Measurements from ENCODE around the gene R3HDM2. TPM values are rescaled to one million over a fixed set of nuclear protein-coding genes. Genes with fewer than 3 reads are reported as not detected.

Gene R3HDM2
- total and polyA plus RNA-seq, 4 donors: 7.4 to 28.9 (median 15.1) TPM

DNA sequence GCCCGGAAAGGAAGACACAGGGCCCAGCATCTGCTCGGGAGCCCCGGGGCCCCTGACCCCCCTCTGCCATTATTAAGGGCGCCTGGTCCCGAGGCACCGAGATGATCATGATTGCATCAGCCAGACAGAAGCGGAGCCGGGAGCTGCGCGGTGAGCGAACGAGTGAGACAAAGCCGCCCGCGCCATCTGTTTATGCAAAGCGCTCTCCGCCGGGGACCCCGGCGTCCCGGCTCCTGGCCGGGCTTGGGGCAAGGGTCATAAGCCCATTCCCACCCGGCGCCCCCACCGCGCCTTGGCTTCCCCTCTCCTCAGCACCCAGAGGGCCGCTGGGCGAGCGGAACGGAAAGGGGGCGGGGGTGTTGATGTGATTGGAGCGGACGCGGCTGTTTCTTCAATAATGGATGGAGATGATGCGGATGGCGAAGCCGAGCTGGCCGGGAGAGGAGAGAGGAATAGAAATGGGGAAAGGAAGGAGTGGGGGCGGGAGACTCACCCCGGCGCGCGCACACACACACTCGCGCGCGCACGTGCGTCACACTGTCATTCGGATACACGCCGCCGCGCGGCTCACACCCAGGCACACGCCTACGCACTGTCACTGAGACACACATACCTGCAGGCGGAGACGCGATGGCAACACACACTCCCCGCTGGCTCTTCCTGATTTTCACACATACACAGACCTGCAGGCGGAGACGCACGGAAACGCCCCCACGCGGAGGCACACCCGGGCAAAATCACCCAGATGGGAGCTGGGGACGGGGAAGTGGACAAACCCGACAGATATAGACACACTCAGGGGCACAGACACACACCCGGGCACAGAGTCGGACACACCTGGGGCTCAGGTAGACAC is 190.5 kb downstream of the R3HDM2 start:
- Histone ChIP-seq H3K27ac (ENCODE audit: low read depth in 1 of 2, low read length in 2 of 2) (no peak overlapping the region), H3K36me3 (ENCODE audit: control insufficient read depth in 4 of 4, insufficient read depth in 3 of 4, low read depth in 1 of 4, low read length in 3 of 4) (no peaks in the 10 kb centered on the region), H3K27me3 (ENCODE audit: control insufficient read depth in 4 of 4, insufficient read depth in 4 of 4, low read length in 3 of 4) (peaks cover 0 to 11% (median 0%) of the 10 kb centered on the region in 4 donors), H3K9me3 (ENCODE audit: control insufficient read depth in 4 of 4, low read length in 3 of 4) (no peaks in the 10 kb centered on the region), H3K9ac (ENCODE audit: low read depth in 1 of 2, low read length in 2 of 2) (no peak overlapping the region), H3K4me3 (ENCODE audit: low read depth in 1 of 3, low read length in 3 of 3) (peak overlapping the region in 1 of 3 donors; percentile 51), H3K4me1 (ENCODE audit: control insufficient read depth in 4 of 4, insufficient read depth in 4 of 4, low read length in 3 of 4) (peaks cover 20 to 49% (median 33%) of the 10 kb centered on the region in 4 donors)
- 1% methylated on average over 72 of the region's 72 CpGs for WGBS
- TF ChIP-seq FOXA1 (IDR thresholded peaks at IDR 0.05) (no peak), RAD21 (IDR thresholded peaks at IDR 0.05) (no peak), EGR1 (IDR thresholded peaks at IDR 0.05; ENCODE audit: low read depth in 2 of 2) (peak; percentile 84 to 91)
- TF ChIP-seq, protein P1, sequence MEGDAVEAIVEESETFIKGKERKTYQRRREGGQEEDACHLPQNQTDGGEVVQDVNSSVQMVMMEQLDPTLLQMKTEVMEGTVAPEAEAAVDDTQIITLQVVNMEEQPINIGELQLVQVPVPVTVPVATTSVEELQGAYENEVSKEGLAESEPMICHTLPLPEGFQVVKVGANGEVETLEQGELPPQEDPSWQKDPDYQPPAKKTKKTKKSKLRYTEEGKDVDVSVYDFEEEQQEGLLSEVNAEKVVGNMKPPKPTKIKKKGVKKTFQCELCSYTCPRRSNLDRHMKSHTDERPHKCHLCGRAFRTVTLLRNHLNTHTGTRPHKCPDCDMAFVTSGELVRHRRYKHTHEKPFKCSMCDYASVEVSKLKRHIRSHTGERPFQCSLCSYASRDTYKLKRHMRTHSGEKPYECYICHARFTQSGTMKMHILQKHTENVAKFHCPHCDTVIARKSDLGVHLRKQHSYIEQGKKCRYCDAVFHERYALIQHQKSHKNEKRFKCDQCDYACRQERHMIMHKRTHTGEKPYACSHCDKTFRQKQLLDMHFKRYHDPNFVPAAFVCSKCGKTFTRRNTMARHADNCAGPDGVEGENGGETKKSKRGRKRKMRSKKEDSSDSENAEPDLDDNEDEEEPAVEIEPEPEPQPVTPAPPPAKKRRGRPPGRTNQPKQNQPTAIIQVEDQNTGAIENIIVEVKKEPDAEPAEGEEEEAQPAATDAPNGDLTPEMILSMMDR (IDR thresholded peaks at IDR 0.05; ENCODE audit: low read depth, low read length, missing input control): peak; percentile 10
- peak; percentile 34 for DNase-seq (ENCODE audit: low spot score)

DNA sequence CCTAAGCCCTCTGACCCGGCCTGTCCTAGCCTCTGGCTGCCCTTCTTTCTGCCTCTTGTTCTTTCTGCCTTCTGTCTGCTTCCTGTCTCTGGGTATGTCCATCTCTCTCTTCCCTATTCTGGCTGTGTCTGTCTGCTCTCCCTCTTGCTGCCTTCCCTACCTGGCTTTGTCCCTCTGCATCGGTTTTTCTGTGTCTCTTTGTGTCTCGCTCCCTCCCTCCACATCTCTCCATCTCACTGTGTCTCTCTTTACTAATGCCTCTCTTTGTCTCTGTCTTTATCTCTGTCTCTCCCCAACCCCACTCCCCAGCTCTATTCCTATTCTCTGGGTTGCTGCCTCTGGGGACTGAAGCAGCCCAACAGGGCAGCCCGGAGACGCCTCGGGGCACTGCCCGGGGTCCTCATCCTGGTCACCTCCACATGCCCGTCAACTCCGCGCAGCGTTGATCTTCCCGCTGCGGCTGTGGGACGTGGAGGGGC is 191.2 kb downstream of the R3HDM2 start:
- Histone ChIP-seq H3K27ac (ENCODE audit: low read depth in 1 of 2, low read length in 2 of 2) (no peak overlapping the region), H3K9ac (ENCODE audit: low read depth in 1 of 2, low read length in 2 of 2) (no peak overlapping the region)

More for the DNA sequence above, 191.2 kb downstream of the R3HDM2 start:
- WGBS: 5% methylated on average over 14 of the region's 14 CpGs
- Histone ChIP-seq H3K27me3 (ENCODE audit: control insufficient read depth in 4 of 4, insufficient read depth in 4 of 4, low read length in 3 of 4) (peaks cover 0 to 11% (median 0%) of the 10 kb centered on the region in 4 donors), H3K9me3 (ENCODE audit: control insufficient read depth in 4 of 4, low read length in 3 of 4) (no peaks in the 10 kb centered on the region), H3K4me3 (ENCODE audit: low read depth in 1 of 3, low read length in 3 of 3) (peak overlapping the region in 1 of 3 donors; percentile 51), H3K36me3 (ENCODE audit: control insufficient read depth in 4 of 4, insufficient read depth in 3 of 4, low read depth in 1 of 4, low read length in 3 of 4) (no peaks in the 10 kb centered on the region), H3K4me1 (ENCODE audit: control insufficient read depth in 4 of 4, insufficient read depth in 4 of 4, low read length in 3 of 4) (peaks cover 21 to 50% (median 33%) of the 10 kb centered on the region in 4 donors)
- no peak for DNase-seq (ENCODE audit: low spot score)
- TF ChIP-seq, protein P2, sequence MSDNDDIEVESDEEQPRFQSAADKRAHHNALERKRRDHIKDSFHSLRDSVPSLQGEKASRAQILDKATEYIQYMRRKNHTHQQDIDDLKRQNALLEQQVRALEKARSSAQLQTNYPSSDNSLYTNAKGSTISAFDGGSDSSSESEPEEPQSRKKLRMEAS (IDR thresholded peaks at IDR 0.05): no peak
- TF ChIP-seq, protein P1 (IDR thresholded peaks at IDR 0.05; ENCODE audit: low read depth, low read length, missing input control): no peak
- TF ChIP-seq GABPA (IDR thresholded peaks at IDR 0.05 in 1 of 2, conservative IDR thresholded peaks at IDR 0.05 in 1 of 2): no peak
- no peak for TF ChIP-seq EGR1 (IDR thresholded peaks at IDR 0.05; ENCODE audit: low read depth in 2 of 2)
- no peak for TF ChIP-seq YY1 (IDR thresholded peaks at IDR 0.05)
- TF ChIP-seq, protein P3, sequence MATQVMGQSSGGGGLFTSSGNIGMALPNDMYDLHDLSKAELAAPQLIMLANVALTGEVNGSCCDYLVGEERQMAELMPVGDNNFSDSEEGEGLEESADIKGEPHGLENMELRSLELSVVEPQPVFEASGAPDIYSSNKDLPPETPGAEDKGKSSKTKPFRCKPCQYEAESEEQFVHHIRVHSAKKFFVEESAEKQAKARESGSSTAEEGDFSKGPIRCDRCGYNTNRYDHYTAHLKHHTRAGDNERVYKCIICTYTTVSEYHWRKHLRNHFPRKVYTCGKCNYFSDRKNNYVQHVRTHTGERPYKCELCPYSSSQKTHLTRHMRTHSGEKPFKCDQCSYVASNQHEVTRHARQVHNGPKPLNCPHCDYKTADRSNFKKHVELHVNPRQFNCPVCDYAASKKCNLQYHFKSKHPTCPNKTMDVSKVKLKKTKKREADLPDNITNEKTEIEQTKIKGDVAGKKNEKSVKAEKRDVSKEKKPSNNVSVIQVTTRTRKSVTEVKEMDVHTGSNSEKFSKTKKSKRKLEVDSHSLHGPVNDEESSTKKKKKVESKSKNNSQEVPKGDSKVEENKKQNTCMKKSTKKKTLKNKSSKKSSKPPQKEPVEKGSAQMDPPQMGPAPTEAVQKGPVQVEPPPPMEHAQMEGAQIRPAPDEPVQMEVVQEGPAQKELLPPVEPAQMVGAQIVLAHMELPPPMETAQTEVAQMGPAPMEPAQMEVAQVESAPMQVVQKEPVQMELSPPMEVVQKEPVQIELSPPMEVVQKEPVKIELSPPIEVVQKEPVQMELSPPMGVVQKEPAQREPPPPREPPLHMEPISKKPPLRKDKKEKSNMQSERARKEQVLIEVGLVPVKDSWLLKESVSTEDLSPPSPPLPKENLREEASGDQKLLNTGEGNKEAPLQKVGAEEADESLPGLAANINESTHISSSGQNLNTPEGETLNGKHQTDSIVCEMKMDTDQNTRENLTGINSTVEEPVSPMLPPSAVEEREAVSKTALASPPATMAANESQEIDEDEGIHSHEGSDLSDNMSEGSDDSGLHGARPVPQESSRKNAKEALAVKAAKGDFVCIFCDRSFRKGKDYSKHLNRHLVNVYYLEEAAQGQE (IDR thresholded peaks at IDR 0.05): no peak
- no peak for TF ChIP-seq JUND (IDR thresholded peaks at IDR 0.05)
- TF ChIP-seq, protein P4, sequence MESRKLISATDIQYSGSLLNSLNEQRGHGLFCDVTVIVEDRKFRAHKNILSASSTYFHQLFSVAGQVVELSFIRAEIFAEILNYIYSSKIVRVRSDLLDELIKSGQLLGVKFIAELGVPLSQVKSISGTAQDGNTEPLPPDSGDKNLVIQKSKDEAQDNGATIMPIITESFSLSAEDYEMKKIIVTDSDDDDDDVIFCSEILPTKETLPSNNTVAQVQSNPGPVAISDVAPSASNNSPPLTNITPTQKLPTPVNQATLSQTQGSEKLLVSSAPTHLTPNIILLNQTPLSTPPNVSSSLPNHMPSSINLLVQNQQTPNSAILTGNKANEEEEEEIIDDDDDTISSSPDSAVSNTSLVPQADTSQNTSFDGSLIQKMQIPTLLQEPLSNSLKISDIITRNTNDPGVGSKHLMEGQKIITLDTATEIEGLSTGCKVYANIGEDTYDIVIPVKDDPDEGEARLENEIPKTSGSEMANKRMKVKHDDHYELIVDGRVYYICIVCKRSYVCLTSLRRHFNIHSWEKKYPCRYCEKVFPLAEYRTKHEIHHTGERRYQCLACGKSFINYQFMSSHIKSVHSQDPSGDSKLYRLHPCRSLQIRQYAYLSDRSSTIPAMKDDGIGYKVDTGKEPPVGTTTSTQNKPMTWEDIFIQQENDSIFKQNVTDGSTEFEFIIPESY (IDR thresholded peaks at IDR 0.05): no peak
- no peak for TF ChIP-seq RAD21 (IDR thresholded peaks at IDR 0.05)
- TF ChIP-seq HNF4G (IDR thresholded peaks at IDR 0.05): no peak
- TF ChIP-seq HNF4A (conservative IDR thresholded peaks at IDR 0.05): no peak
- TF ChIP-seq, protein P5, sequence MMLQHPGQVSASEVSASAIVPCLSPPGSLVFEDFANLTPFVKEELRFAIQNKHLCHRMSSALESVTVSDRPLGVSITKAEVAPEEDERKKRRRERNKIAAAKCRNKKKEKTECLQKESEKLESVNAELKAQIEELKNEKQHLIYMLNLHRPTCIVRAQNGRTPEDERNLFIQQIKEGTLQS (IDR thresholded peaks at IDR 0.05): no peak
- TF ChIP-seq FOXA2 (IDR thresholded peaks at IDR 0.05): no peak

Measured in liver (tissue), 9 donors.